HCT116 (cell line): ENCODE measurements around the gene PLEKHN1. TPM values are rescaled to one million over a fixed set of nuclear protein-coding genes. Genes with fewer than 3 reads are reported as not detected.

ENCODE experiments used
- ATAC-seq: fragments of 200-7000 bp; cut with Tn5 transposase; 2 replicates; pipeline ENCODE4 v1.9.1; 2020; ENCODE audit warnings: mild to moderate bottlenecking, moderate library complexity
- BruUV-seq: library from RNA; stranded (reverse); fragments of 400-500 nt; replicated peaks from 2 replicates; lab custom pipeline; 2021; lab: Mats Ljungman, UMichigan
- CTCF ChIA-PET: fragments of 300-600 bp; sonication (Branson Sonifier 250); formaldehyde crosslinking; loops from one replicate; lab custom pipeline; 2021; ENCODE audit warnings: antibody characterized with exemption; lab: Charles Lee
- POLR2A ChIA-PET: fragments of 300-600, 350-600 bp; sonication (Branson Sonifier 250); formaldehyde crosslinking; loops from one replicate; lab custom pipeline; 2021; ENCODE audit warnings: antibody characterized with exemption; lab: Charles Lee
- RAD21 ChIA-PET, 2 experiments: fragments of 300-600 bp; sonication (Branson Sonifier 250); formaldehyde crosslinking; loops; one replicate each; lab custom pipeline; 2023; ENCODE audit warnings: low total read pairs in 2 of 2; ENCODE audit not compliant: uncharacterized antibody in 2 of 2, unreplicated experiment in 2 of 2, low non-redundant PET in 1 of 2; lab: Charles Lee
- DNase-seq: peaks from one replicate; pipeline ENCODE4 v3.0.0-alpha.2; 2010; ENCODE audit warnings: low read depth, low spot score
- H2AFZ ChIP-seq: fragments of 200-600 bp; shearing (Covaris generic), sonication (generic); 2 replicates; pipeline ENCODE4 v1.6.1; 2017; ENCODE audit warnings: low read depth, mixed run types, mixed read lengths, antibody characterized with exemption, low read length; ENCODE audit not compliant: poor library complexity, severe bottlenecking
- H3K27ac ChIP-seq: 2 replicates; pipeline ENCODE4 v1.5.1; 2012; ENCODE audit warnings: low read depth, low read length
- H3K27me3 ChIP-seq: fragments of 200-600 bp; sonication (generic); 2 replicates; pipeline ENCODE4 v1.6.1; 2016; ENCODE audit warnings: mixed run types, low read length, mixed read lengths; ENCODE audit not compliant: insufficient read depth
- H3K36me3 ChIP-seq, 2 experiments: fragments of 200-500 bp in 1 of 2; fragments of 200-600 bp in 1 of 2; sonication (Bioruptor generic) in 1 of 2; sonication (generic) in 1 of 2; 2 replicates each; pipeline versions ENCODE4 v1.5.1 to v1.6.1; 2014 to 2016; ENCODE audit warnings: low read length in 2 of 2, inconsistent platforms in 1 of 2, mixed read lengths in 1 of 2, mixed run types in 1 of 2; ENCODE audit not compliant: insufficient read depth in 2 of 2, control insufficient read depth in 1 of 2
- H3K4me1 ChIP-seq, 2 experiments: fragments of 200-600 bp in 1 of 2; sonication (generic) in 1 of 2; 2 replicates each; pipeline versions ENCODE4 v1.5.1 to v1.6.1; 2012 to 2017; ENCODE audit warnings: low read length in 2 of 2, inconsistent platforms in 1 of 2, mild to moderate bottlenecking in 1 of 2, mixed read lengths in 1 of 2, mixed run types in 1 of 2, moderate library complexity in 1 of 2; ENCODE audit not compliant: insufficient read depth in 2 of 2, control insufficient read depth in 1 of 2
- H3K4me2 ChIP-seq: fragments of 200-600 bp; sonication (generic); 2 replicates; pipeline ENCODE4 v1.6.1; 2017; ENCODE audit warnings: mixed run types, low read length, mixed read lengths
- H3K4me3 ChIP-seq, 2 experiments: fragments of 200-600 bp in 1 of 2; sonication (generic) in 1 of 2; replicated peaks in 1 of 2; 2 replicates each; pipeline ENCODE4 v1.5.1; 2011 to 2016; ENCODE audit warnings: low read length in 2 of 2, control low read depth in 1 of 2, low read depth in 1 of 2, mild to moderate bottlenecking in 1 of 2, mixed read lengths in 1 of 2, mixed run types in 1 of 2
- H3K79me2 ChIP-seq: fragments of 200-600 bp; sonication (generic); 2 replicates; pipeline ENCODE4 v1.6.1; 2017; ENCODE audit warnings: mild to moderate bottlenecking, mixed run types, low read length, moderate library complexity, mixed read lengths; ENCODE audit not compliant: insufficient read depth
- H3K9ac ChIP-seq: fragments of 200-600 bp; sonication (generic); 2 replicates; pipeline ENCODE4 v1.6.1; 2016; ENCODE audit warnings: low read length, mixed read lengths
- H3K9me2 ChIP-seq: fragments of 200-600 bp; sonication (generic), shearing (Covaris generic); 2 replicates; pipeline ENCODE4 v1.6.1; 2017; ENCODE audit warnings: mixed run types, mild to moderate bottlenecking, moderate library complexity; ENCODE audit not compliant: insufficient read depth
- H3K9me3 ChIP-seq, 2 experiments: fragments of 200-500 bp in 1 of 2; fragments of 200-600 bp in 1 of 2; sonication (Bioruptor generic) in 1 of 2; sonication (generic) in 1 of 2; 2 replicates each; pipeline ENCODE4 v1.6.1; 2014 to 2017; ENCODE audit warnings: low read length in 2 of 2, mixed read lengths in 2 of 2, inconsistent platforms in 1 of 2, low read depth in 1 of 2, mild to moderate bottlenecking in 1 of 2, mixed run types in 1 of 2, moderate library complexity in 1 of 2; ENCODE audit not compliant: control insufficient read depth in 1 of 2, insufficient read depth in 1 of 2
- H4K20me1 ChIP-seq: fragments of 200-600 bp; sonication (generic), shearing (Covaris generic); 2 replicates; pipeline ENCODE4 v1.6.1; 2017; ENCODE audit warnings: mixed run types, mild to moderate bottlenecking, moderate library complexity; ENCODE audit not compliant: insufficient read depth
- EGR1 ChIP-seq: IDR thresholded peaks from 2 replicates; pipeline ENCODE4 v1.6.1; 2012; ENCODE audit warnings: low read depth
- ELF1 ChIP-seq: IDR thresholded peaks from 2 replicates; pipeline ENCODE4 v1.6.1; 2012; ENCODE audit warnings: low read depth, borderline replicate concordance
- EZH2 ChIP-seq: fragments of 200-600 bp; sonication (generic); IDR thresholded peaks from 2 replicates; pipeline ENCODE4 v1.6.1; 2017; ENCODE audit warnings: antibody characterized with exemption, mixed run types
- EZH2phosphoT487 ChIP-seq: fragments of 200-600 bp; IDR thresholded peaks from 2 replicates; pipeline ENCODE4 v1.6.1; 2018; ENCODE audit warnings: antibody characterized with exemption, borderline replicate concordance
- POLR2A ChIP-seq: IDR thresholded peaks from 2 replicates; pipeline ENCODE4 v1.7.0; 2011; ENCODE audit warnings: borderline replicate concordance; ENCODE audit not compliant: insufficient read depth, insufficient read length; ENCODE audit errors: extremely low read depth
- POLR2AphosphoS5 ChIP-seq: IDR thresholded peaks from 2 replicates; pipeline ENCODE4 v1.6.1; 2011; ENCODE audit warnings: mild to moderate bottlenecking, low read depth, low read length, moderate library complexity
- RAD21 ChIP-seq: IDR thresholded peaks from 2 replicates; pipeline ENCODE4 v1.6.1; 2012; ENCODE audit warnings: low read depth, mild to moderate bottlenecking
- SIN3A ChIP-seq: IDR thresholded peaks from 2 replicates; pipeline ENCODE4 v1.6.1; 2012; ENCODE audit warnings: low read depth
- SP1 ChIP-seq: IDR thresholded peaks from 2 replicates; pipeline ENCODE4 v1.6.1; 2012; ENCODE audit warnings: low read depth
- SRF ChIP-seq: IDR thresholded peaks from 2 replicates; pipeline ENCODE4 v1.6.1; 2012; ENCODE audit warnings: low read depth
- TCF7L2 ChIP-seq: IDR thresholded peaks from 2 replicates; pipeline ENCODE4 v1.7.0; 2011; ENCODE audit warnings: borderline replicate concordance, inconsistent platforms; ENCODE audit not compliant: insufficient read depth, insufficient read length; ENCODE audit errors: extremely low read depth
- intact Hi-C: fragments of 100-400 bp; cut with micrococcal nuclease; formaldehyde crosslinking; loops from 2 replicates; pipeline ENCODE4 v1.10.0; 2022
- total RNA-seq: library from RNA; stranded (reverse); gene quantifications from one replicate; pipeline ENCODE4 v1.2.1, GENCODE V29; 2021; ENCODE audit not compliant: unreplicated experiment
- TF ChIP-seq, protein P1 (sequence below): IDR thresholded peaks from 2 replicates; pipeline ENCODE4 v1.6.1; 2012
- TF ChIP-seq, protein P2 (sequence below), 3 experiments: fragments of 200-600 bp in 1 of 3; sonication (generic) in 1 of 3; IDR thresholded peaks in 2 of 3; conservative IDR thresholded peaks in 1 of 3; 2 replicates each; pipeline ENCODE4 v1.5.1; 2012 to 2017; ENCODE audit warnings: low read depth in 2 of 3, low read length in 2 of 3, antibody characterized with exemption in 1 of 3, borderline replicate concordance in 1 of 3, control low read depth in 1 of 3, mild to moderate bottlenecking in 1 of 3, mixed read lengths in 1 of 3, mixed run types in 1 of 3, moderate library complexity in 1 of 3; ENCODE audit not compliant: insufficient read depth in 1 of 3
- TF ChIP-seq, protein P3 (sequence below): IDR thresholded peaks from 2 replicates; pipeline ENCODE4 v1.6.1; 2012; ENCODE audit warnings: low read depth

Gene PLEKHN1
- total RNA-seq, 1 experiment from 2014 or later: 11.6 TPM

DNA sequence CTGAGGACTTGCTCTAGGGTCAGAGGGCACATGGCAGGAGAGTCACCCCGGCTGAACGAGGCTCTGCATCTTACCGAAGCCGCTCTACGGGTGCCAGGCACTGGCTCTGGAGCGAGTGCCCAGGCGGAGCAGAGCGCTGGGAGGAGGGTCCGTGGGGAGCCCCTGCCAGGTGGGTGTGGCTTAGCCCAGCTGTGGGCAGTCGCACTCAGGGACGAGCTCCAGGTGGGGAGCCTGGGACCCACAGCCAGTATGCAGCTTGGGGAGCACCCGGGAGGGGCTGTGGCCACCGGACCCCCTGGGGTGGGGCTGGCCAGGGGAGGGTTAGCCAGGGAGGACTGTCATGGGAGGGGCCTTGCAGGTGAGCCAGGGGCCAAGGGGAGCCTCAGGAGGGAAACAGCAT, 57.4 kb downstream of the PLEKHN1 start:
- POLR2A ChIA-PET: interaction anchor here (1.1 to 1.6 kb wide), 2 partner anchors 17 to 40 kb away, joined by 3 read pairs; no protein-coding TSS in a partner anchor
- ATAC-seq (no peak), DNase-seq (no peak)
- H3K9me3 ChIP-seq: no peaks in the 10 kb centered on the region
- no TSS peak for BruUV-seq
- CTCF ChIA-PET: no interaction called here
- H3K27me3 ChIP-seq: no peaks in the 10 kb centered on the region
- peak overlapping the region; percentile 87 for H3K27ac ChIP-seq
- H3K36me3 ChIP-seq: peaks cover 0 to 23% of the 10 kb centered on the region in 2 experiments; a peak in 2 of 4 replicates
- H3K4me2 ChIP-seq: peak overlapping the region; percentile 98
- no peaks in the 10 kb centered on the region for H4K20me1 ChIP-seq
- H3K4me3 ChIP-seq: 0 out of 4 replicates have a peak overlapping the region, but pooled peaks of 1 of the 2 experiments have one; percentile 40
- peaks cover 74% of the 10 kb centered on the region for H3K79me2 ChIP-seq
- no peak overlapping the region for H2AFZ ChIP-seq
- H3K9me2 ChIP-seq: no peaks in the 10 kb centered on the region
- peaks cover 38 to 58% of the 10 kb centered on the region in 2 experiments for H3K4me1 ChIP-seq
- peak overlapping the region; percentile 67 for H3K9ac ChIP-seq
- TF ChIP-seq POLR2AphosphoS5 (no peak), POLR2A (no peak), SIN3A (no peak), EZH2 (no peak), EZH2phosphoT487 (no peak), SP1 (no peak), EGR1 (no peak), SRF (no peak), ELF1 (no peak), RAD21 (no peak), TCF7L2 (no peak)
- TF ChIP-seq, protein P1, sequence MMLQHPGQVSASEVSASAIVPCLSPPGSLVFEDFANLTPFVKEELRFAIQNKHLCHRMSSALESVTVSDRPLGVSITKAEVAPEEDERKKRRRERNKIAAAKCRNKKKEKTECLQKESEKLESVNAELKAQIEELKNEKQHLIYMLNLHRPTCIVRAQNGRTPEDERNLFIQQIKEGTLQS: no peak
- TF ChIP-seq, protein P2, sequence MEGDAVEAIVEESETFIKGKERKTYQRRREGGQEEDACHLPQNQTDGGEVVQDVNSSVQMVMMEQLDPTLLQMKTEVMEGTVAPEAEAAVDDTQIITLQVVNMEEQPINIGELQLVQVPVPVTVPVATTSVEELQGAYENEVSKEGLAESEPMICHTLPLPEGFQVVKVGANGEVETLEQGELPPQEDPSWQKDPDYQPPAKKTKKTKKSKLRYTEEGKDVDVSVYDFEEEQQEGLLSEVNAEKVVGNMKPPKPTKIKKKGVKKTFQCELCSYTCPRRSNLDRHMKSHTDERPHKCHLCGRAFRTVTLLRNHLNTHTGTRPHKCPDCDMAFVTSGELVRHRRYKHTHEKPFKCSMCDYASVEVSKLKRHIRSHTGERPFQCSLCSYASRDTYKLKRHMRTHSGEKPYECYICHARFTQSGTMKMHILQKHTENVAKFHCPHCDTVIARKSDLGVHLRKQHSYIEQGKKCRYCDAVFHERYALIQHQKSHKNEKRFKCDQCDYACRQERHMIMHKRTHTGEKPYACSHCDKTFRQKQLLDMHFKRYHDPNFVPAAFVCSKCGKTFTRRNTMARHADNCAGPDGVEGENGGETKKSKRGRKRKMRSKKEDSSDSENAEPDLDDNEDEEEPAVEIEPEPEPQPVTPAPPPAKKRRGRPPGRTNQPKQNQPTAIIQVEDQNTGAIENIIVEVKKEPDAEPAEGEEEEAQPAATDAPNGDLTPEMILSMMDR (IDR thresholded peaks at IDR 0.05 in 2 of 3, conservative IDR thresholded peaks at IDR 0.05 in 1 of 3; ENCODE audit: borderline replicate concordance in 1 of 3, insufficient read depth in 1 of 3, low read depth in 2 of 3, low read length in 2 of 3): no peak
- TF ChIP-seq, protein P3, sequence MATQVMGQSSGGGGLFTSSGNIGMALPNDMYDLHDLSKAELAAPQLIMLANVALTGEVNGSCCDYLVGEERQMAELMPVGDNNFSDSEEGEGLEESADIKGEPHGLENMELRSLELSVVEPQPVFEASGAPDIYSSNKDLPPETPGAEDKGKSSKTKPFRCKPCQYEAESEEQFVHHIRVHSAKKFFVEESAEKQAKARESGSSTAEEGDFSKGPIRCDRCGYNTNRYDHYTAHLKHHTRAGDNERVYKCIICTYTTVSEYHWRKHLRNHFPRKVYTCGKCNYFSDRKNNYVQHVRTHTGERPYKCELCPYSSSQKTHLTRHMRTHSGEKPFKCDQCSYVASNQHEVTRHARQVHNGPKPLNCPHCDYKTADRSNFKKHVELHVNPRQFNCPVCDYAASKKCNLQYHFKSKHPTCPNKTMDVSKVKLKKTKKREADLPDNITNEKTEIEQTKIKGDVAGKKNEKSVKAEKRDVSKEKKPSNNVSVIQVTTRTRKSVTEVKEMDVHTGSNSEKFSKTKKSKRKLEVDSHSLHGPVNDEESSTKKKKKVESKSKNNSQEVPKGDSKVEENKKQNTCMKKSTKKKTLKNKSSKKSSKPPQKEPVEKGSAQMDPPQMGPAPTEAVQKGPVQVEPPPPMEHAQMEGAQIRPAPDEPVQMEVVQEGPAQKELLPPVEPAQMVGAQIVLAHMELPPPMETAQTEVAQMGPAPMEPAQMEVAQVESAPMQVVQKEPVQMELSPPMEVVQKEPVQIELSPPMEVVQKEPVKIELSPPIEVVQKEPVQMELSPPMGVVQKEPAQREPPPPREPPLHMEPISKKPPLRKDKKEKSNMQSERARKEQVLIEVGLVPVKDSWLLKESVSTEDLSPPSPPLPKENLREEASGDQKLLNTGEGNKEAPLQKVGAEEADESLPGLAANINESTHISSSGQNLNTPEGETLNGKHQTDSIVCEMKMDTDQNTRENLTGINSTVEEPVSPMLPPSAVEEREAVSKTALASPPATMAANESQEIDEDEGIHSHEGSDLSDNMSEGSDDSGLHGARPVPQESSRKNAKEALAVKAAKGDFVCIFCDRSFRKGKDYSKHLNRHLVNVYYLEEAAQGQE: no peak
- RAD21 ChIA-PET: no interaction called here
- intact Hi-C loops: no loop called here
